ENCODE measurements around the gene SLC4A1. TPM values are rescaled to one million over a fixed set of nuclear protein-coding genes. Genes with fewer than 3 reads are reported as not detected.
A peak's percentile ranks its signal among the peaks of the same experiment; 100 is the strongest.

The SLC4A1 gene
- total RNA-seq, 4 donors from 2014 or later, result 0.08 to 0.54 (median 0.45) TPM; not detected in 1

- Histone ChIP-seq H3K36me3 (peaks cover 0 to 20% of the 10 kb centered on the region in 2 donors), H3K27me3 (no peaks in the 10 kb centered on the region), H3K27ac (peak overlapping the region; percentile 79 to 100 (median 94)), H3K4me3 (peak overlapping the region; percentile 48 to 64), H3K4me1 (peaks cover 7 to 57% (median 28%) of the 10 kb centered on the region in 3 donors), H3K9me3 (no peaks in the 10 kb centered on the region)
- peak; percentile 26 for ATAC-seq
- WGBS, 2 donors (ENCODE audit: low coverage in 1 of 2), result 0% methylated on average over 3 of the region's 108 CpGs; no CpG with 5 or more reads in 1 of the 2 donors
- no peak for TF ChIP-seq POLR2AphosphoS5 (IDR thresholded peaks at IDR 0.05)
- no peak for TF ChIP-seq POLR2A (IDR thresholded peaks at IDR 0.05)
- no peak for TF ChIP-seq CTCF (IDR thresholded peaks at IDR 0.05)
- no peak for TF ChIP-seq EP300 (IDR thresholded peaks at IDR 0.05)
Measured at GRCh38 chr17:44220213-44221083, 47.5 kb downstream of the SLC4A1 start.

- H3K4me1 ChIP-seq, result peaks cover 7 to 56% (median 28%) of the 10 kb centered on the region in 3 donors
- no peaks in the 10 kb centered on the region for H3K27me3 ChIP-seq
- H3K4me3 ChIP-seq, result peak within 1 kb of the TSS; percentile 48 to 64
- TF ChIP-seq POLR2A (IDR thresholded peaks at IDR 0.05), result peak in 1 of 2 donors; percentile 4
- no peak for TF ChIP-seq CTCF (IDR thresholded peaks at IDR 0.05)
- no peak for TF ChIP-seq EP300 (IDR thresholded peaks at IDR 0.05)
- no peak for TF ChIP-seq POLR2AphosphoS5 (IDR thresholded peaks at IDR 0.05)
- no CpG with 5 or more reads among the region's 76 CpGs for WGBS, 2 donors (ENCODE audit: low coverage in 1 of 2)
- peak within 1 kb of the TSS; percentile 79 to 100 (median 94) for H3K27ac ChIP-seq
- peak; percentile 16 for ATAC-seq
- peaks cover 0 to 27% of the 10 kb centered on the region in 2 donors for H3K36me3 ChIP-seq
- H3K9me3 ChIP-seq, result no peaks in the 10 kb centered on the region
Measured at GRCh38 chr17:44219616-44220212, 48.2 kb downstream of the SLC4A1 start, which contains the start of gene UBTF. Gene UBTF (minus strand): TSS chr17:44219675. CDS start chr17:44218229, 1,446 bp downstream.

- Histone ChIP-seq H3K4me3 (peak overlapping the region; percentile 48 to 64), H3K27me3 (no peaks in the 10 kb centered on the region), H3K36me3 (peaks cover 0 to 33% of the 10 kb centered on the region in 2 donors), H3K9me3 (no peaks in the 10 kb centered on the region), H3K4me1 (peaks cover 7 to 50% (median 28%) of the 10 kb centered on the region in 3 donors), H3K27ac (peak overlapping the region; percentile 79 to 100 (median 94))
- WGBS, 2 donors (ENCODE audit: low coverage in 1 of 2), result no CpG with 5 or more reads among the region's 73 CpGs
- peak; percentile 67 for ATAC-seq
- TF ChIP-seq POLR2A (IDR thresholded peaks at IDR 0.05), result peak; percentile 55 to 62
- no peak for TF ChIP-seq EP300 (IDR thresholded peaks at IDR 0.05)
- TF ChIP-seq POLR2AphosphoS5 (IDR thresholded peaks at IDR 0.05), result no peak
- TF ChIP-seq CTCF (IDR thresholded peaks at IDR 0.05), result peak in 3 of 4 experiments; percentile 55 to 86 (median 85)
Measured at GRCh38 chr17:44219108-44219615, 48.8 kb downstream of the SLC4A1 start.

- H3K27me3 ChIP-seq, result no peaks in the 10 kb centered on the region
- TF ChIP-seq POLR2AphosphoS5 (IDR thresholded peaks at IDR 0.05) (peak; percentile 60), POLR2A (IDR thresholded peaks at IDR 0.05) (peak; percentile 54 to 79), CTCF (IDR thresholded peaks at IDR 0.05) (peak in 3 of 4 experiments; percentile 32 to 82 (median 44)), EP300 (IDR thresholded peaks at IDR 0.05) (no peak)
Measured at GRCh38 chr17:44218344-44219107, 49.4 kb downstream of the SLC4A1 start.

More at GRCh38 chr17:44218344-44219107, 49.4 kb downstream of the SLC4A1 start:
- Histone ChIP-seq H3K36me3 (peaks cover 0 to 39% of the 10 kb centered on the region in 2 donors), H3K4me1 (peaks cover 7 to 44% (median 23%) of the 10 kb centered on the region in 3 donors), H3K9me3 (no peaks in the 10 kb centered on the region), H3K27ac (peak overlapping the region; percentile 79 to 100 (median 94)), H3K4me3 (peak overlapping the region; percentile 48 to 64)
- peak; percentile 66 for ATAC-seq
- WGBS, 2 donors (ENCODE audit: low coverage in 1 of 2), result 0% methylated on average over 1 of the region's 89 CpGs; no CpG with 5 or more reads in 1 of the 2 donors
